ENCODE data around the gene SVOP.

DNA sequence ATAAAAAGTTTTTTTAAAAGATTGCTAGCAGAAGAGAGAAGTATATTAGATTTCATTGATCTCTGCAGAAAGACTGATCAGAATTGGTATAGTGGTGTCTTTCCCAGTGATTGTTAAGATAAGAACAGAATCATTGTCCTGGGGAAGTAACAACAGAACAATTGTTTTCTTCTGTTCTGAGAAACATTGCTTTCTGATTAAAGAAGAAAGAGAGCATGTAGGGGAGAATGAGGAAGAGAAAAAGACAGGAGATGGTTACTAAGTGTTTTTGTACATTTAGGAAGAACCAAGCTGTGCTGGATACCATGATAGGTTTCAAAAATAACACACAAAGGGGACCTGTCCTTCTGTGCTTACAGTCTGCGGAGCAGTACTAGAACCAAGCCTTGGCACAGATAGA is 36.5 kb upstream of the SVOP start:
- TF ChIP-seq, protein P1, sequence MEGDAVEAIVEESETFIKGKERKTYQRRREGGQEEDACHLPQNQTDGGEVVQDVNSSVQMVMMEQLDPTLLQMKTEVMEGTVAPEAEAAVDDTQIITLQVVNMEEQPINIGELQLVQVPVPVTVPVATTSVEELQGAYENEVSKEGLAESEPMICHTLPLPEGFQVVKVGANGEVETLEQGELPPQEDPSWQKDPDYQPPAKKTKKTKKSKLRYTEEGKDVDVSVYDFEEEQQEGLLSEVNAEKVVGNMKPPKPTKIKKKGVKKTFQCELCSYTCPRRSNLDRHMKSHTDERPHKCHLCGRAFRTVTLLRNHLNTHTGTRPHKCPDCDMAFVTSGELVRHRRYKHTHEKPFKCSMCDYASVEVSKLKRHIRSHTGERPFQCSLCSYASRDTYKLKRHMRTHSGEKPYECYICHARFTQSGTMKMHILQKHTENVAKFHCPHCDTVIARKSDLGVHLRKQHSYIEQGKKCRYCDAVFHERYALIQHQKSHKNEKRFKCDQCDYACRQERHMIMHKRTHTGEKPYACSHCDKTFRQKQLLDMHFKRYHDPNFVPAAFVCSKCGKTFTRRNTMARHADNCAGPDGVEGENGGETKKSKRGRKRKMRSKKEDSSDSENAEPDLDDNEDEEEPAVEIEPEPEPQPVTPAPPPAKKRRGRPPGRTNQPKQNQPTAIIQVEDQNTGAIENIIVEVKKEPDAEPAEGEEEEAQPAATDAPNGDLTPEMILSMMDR (IDR thresholded peaks at IDR 0.05; ENCODE audit: low read depth, low read length, poor library complexity, severe bottlenecking), result no peak
- no peak for TF ChIP-seq EZH2phosphoT487 (IDR thresholded peaks at IDR 0.05; ENCODE audit: borderline replicate concordance, low read length)

Data from DOHH2 (cell line).